Common myeloid progenitor, CD34-positive (primary cell): Measurements from ENCODE around the gene DLX2.
"Not testable (repeated sequence)": the region's sequence is repeated elsewhere in the genome, so short reads cannot be mapped to it uniquely, and the experiment has no call there.

Experiments
- CTCF ChIA-PET: fragments of 350-600 bp; sonication (Branson Sonifier 250); formaldehyde crosslinking; loops from one replicate; lab custom pipeline; 2021; ENCODE audit warnings: antibody characterized with exemption; lab: Charles Lee
- POLR2A ChIA-PET: fragments of 350-600 bp; sonication (Branson Sonifier 250); formaldehyde crosslinking; loops from one replicate; lab custom pipeline; 2021; ENCODE audit warnings: antibody characterized with exemption; lab: Charles Lee
- DNase-seq, 3 donors: peaks; one replicate each; pipeline versions ENCODE4 v3.0.0 to v3.0.0-alpha.2; 2013
- H3K27ac ChIP-seq, 2 experiments: 1 replicate in 1 of 2; 2 replicates in 1 of 2; pipeline ENCODE4 v1.7.0; 2013; ENCODE audit warnings: inconsistent platforms in 2 of 2, low read length in 2 of 2, mild to moderate bottlenecking in 2 of 2, low read depth in 1 of 2, moderate library complexity in 1 of 2; ENCODE audit not compliant: severe bottlenecking in 2 of 2, insufficient read depth in 1 of 2, poor library complexity in 1 of 2
- H3K27me3 ChIP-seq, 5 experiments: replicated peaks in 2 of 5; 1 replicate in 3 of 5; 2 replicates in 2 of 5; pipeline versions ENCODE4 v1.6.1 to v1.7.0; 2013; ENCODE audit warnings: low read length in 4 of 5, mild to moderate bottlenecking in 2 of 5, moderate library complexity in 2 of 5, inconsistent platforms in 1 of 5; ENCODE audit not compliant: insufficient read depth in 5 of 5, control insufficient read depth in 4 of 5
- H3K36me3 ChIP-seq, 4 experiments: 1 replicate in 2 of 4; 2 replicates in 2 of 4; pipeline versions ENCODE4 v1.6.1 to v1.7.0; 2013; ENCODE audit warnings: low read length in 3 of 4, control low read depth in 1 of 4, mild to moderate bottlenecking in 1 of 4; ENCODE audit not compliant: control insufficient read depth in 4 of 4, insufficient read depth in 4 of 4
- H3K4me1 ChIP-seq, 4 experiments: 1 replicate in 3 of 4; 2 replicates in 1 of 4; pipeline versions ENCODE4 v1.6.1 to v1.7.1; 2013; ENCODE audit warnings: low read length in 3 of 4, mild to moderate bottlenecking in 3 of 4, control low read depth in 1 of 4, inconsistent platforms in 1 of 4, moderate library complexity in 1 of 4; ENCODE audit not compliant: control insufficient read depth in 4 of 4, insufficient read depth in 4 of 4; ENCODE audit errors: control extremely low read depth in 1 of 4
- H3K4me3 ChIP-seq, 7 experiments: 1 replicate in 4 of 7; 2 replicates in 3 of 7; pipeline versions ENCODE4 v1.5.1 to v1.7.0; 2013; ENCODE audit warnings: mild to moderate bottlenecking in 7 of 7, low read length in 6 of 7, moderate library complexity in 6 of 7, inconsistent platforms in 2 of 7, low read depth in 2 of 7, control low read depth in 1 of 7; ENCODE audit not compliant: insufficient read depth in 4 of 7, control insufficient read depth in 1 of 7; ENCODE audit errors: extremely low read depth in 1 of 7
- H3K9me3 ChIP-seq, 5 experiments: 1 replicate in 4 of 5; 2 replicates in 1 of 5; pipeline versions ENCODE4 v1.6.1 to v1.7.1; 2013; ENCODE audit warnings: low read length in 4 of 5, mild to moderate bottlenecking in 2 of 5, inconsistent platforms in 1 of 5, low read depth in 1 of 5, moderate library complexity in 1 of 5; ENCODE audit not compliant: control insufficient read depth in 4 of 5, insufficient read depth in 2 of 5; ENCODE audit errors: control extremely low read depth in 1 of 5
- WGBS: methylation state at CpG from one replicate; pipeline ENCODE4 v1.1.5; 2013; ENCODE audit not compliant: insufficient coverage; 5-methylcytosine and 5-hydroxymethylcytosine counted together

The DLX2 gene

DNA sequence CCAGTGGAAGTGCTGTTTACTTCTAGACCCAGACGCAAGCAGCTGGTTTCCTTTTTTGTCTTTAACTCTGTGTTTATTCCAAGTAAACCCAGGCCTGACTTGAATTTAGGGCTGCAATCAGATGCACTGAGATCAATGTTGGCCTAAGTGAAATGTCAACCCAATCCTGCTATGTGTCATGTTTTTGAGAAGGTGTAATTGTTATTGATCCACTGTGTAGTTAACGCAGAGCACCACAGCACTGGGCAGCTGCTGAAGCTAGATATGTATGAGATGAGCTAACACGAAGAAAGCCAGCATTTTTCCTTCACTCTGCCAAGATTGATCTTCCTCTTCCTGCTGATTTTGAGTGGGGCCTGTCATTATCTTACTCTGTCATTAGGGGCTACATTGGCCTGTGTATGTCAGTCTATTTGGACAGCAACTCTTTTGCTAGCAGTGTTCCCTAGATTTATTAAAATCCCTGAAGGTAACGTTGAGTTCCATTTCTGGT, 36.3 kb downstream of the DLX2 start:
- CTCF ChIA-PET: no interaction called here
- 100% methylated on average over 4 of the region's 4 CpGs for WGBS

GRCh38 chr2:172065111-172065510, 37.6 kb downstream of the DLX2 start:
- no peaks in the 10 kb centered on the region for H3K9me3 ChIP-seq
- H3K27ac ChIP-seq: no peak overlapping the region
- WGBS: 100% methylated on average over 2 of the region's 4 CpGs
- POLR2A ChIA-PET: no interaction called here
- H3K4me1 ChIP-seq: no peaks in the 10 kb centered on the region
- no peaks in the 10 kb centered on the region for H3K27me3 ChIP-seq
- CTCF ChIA-PET: no interaction called here
- no peak for DNase-seq
- H3K36me3 ChIP-seq: peaks cover 0 to 11% (median 2%) of the 10 kb centered on the region in 4 experiments
- H3K4me3 ChIP-seq: no peak overlapping the region

More for the DNA sequence above, 36.3 kb downstream of the DLX2 start:
- Histone ChIP-seq H3K27ac (no peak overlapping the region), H3K4me1 (no peaks in the 10 kb centered on the region), H3K9me3 (no peaks in the 10 kb centered on the region), H3K27me3 (no peaks in the 10 kb centered on the region), H3K36me3 (peaks cover 0 to 11% (median 2%) of the 10 kb centered on the region in 4 experiments), H3K4me3 (no peak overlapping the region)
- POLR2A ChIA-PET: no interaction called here
- DNase-seq: no peak

- Histone ChIP-seq H3K36me3 (peaks cover 0 to 8% (median 2%) of the 10 kb centered on the region in 4 experiments), H3K9me3 (no peaks in the 10 kb centered on the region), H3K4me3 (no peak overlapping the region), H3K4me1 (no peaks in the 10 kb centered on the region), H3K27me3 (no peaks in the 10 kb centered on the region), H3K27ac (no peak overlapping the region)
- 100% methylated on average over 4 of the region's 9 CpGs for WGBS
- ChIA-PET CTCF (interaction anchor here (0.6 to 3.0 kb wide), 4 partner anchors 10 to 15 kb away, joined by 3 to 8 read pairs (median 4); no protein-coding TSS in a partner anchor), POLR2A (no interaction called here)
- no peak for DNase-seq
These were observed 39.3 kb downstream of the DLX2 start for GRCh38 chr2:172063446-172063845.

DNA sequence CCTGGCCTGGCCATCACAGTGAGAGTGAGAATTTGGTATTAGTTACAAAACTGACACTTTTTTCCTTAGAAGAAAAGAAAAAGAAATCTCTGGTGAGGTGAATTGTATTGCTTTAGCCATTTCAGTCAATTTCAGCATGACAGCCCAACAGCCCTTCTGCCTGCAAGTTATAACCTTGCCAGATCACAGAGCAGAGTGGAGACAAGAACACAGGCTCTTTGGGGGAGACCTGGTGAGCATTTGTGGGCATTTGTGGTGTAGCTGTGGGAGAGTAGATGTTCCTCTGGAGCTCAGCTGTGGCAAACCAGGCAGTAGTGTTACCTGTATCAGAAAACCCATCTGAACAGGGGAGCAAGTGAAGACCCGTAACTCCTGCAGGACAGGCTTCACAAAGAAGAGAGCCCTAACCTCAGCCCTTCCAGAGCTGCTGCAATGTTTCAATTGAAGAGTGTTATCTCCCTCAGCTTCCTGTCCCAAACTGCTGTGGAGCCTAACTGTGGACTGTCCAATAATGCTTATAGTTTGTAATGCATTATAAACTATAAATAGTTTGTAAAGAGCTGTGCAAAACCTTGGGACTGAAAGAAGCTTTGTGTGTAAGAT, 40.2 kb downstream of the DLX2 start:
- no peak for DNase-seq
- Histone ChIP-seq H3K27me3 (no peaks in the 10 kb centered on the region), H3K4me3 (no peak overlapping the region), H3K36me3 (peaks cover 0 to 8% (median 2%) of the 10 kb centered on the region in 4 experiments), H3K27ac (no peak overlapping the region), H3K9me3 (no peaks in the 10 kb centered on the region), H3K4me1 (no peaks in the 10 kb centered on the region)
- ChIA-PET POLR2A (no interaction called here), CTCF (interaction anchor here (1.0 to 3.0 kb wide), 3 partner anchors 10 to 12 kb away, joined by 3 to 8 read pairs (median 5); no protein-coding TSS in a partner anchor)
- WGBS: no CpG with 5 or more reads among the region's 1 CpG

DNA sequence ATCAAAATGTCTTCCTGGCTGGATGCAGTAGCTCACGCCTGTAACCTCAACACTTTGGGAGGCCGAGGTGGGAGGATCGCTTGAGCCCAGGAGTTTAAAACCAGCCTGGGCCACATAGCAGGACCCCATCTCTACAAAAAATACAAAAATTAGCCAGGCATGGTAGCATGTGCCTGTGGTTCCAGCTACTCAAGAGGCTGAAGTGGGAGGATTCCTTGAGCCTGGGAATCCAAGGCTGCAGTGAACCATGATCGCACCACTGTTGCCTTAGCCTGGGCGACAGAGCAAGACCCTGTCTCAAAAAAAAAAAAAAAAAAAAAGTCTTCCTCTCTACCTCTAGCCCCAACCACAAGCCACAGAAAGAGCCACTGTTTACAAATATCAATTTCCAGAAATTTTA, 42.6 kb downstream of the DLX2 start:
- H3K4me3 ChIP-seq, H3K9me3 ChIP-seq, H3K27me3 ChIP-seq, H3K27ac ChIP-seq, DNase-seq, POLR2A ChIA-PET, H3K4me1 ChIP-seq, H3K36me3 ChIP-seq: not testable (repeated sequence)
- 92% methylated on average over 2 of the region's 5 CpGs for WGBS
- CTCF ChIA-PET: interaction anchor here (1.1 to 2.0 kb wide), 3 partner anchors 10 to 16 kb away, joined by 3 to 4 read pairs (median 4); no protein-coding TSS in a partner anchor

DNA sequence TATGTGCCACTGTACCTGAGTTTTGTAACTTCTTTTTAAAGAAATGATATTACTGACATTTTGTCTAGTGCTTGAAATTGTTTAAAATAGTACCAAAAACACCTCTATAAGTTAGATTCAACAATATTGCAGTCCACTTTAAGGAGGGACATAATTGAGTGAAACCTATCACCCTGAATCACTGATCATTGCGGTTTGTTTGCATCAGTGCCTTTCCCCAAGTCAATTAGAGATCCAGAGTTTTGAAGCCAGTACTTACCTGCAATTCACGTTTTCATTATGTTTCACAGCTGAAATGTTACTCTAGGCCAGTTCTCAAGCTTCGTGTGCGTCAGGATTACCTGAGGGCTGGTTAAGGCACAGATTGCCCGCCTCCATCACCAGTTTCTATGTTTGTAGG, 44.0 kb downstream of the DLX2 start:
- CTCF ChIA-PET: interaction anchor here (2.2 kb wide), 1 partner anchor 21 kb away, joined by 10 read pairs; no protein-coding TSS in a partner anchor
- Histone ChIP-seq H3K9me3 (no peaks in the 10 kb centered on the region), H3K4me1 (no peaks in the 10 kb centered on the region), H3K27me3 (no peaks in the 10 kb centered on the region), H3K27ac (no peak overlapping the region), H3K4me3 (no peak overlapping the region), H3K36me3 (peaks cover 0 to 3% (median 0%) of the 10 kb centered on the region in 4 experiments)
- 100% methylated on average over 4 of the region's 5 CpGs for WGBS
- no peak for DNase-seq
- POLR2A ChIA-PET: interaction anchor here (1.5 kb wide), 1 partner anchor 19 kb away, joined by 3 read pairs; no protein-coding TSS in a partner anchor

DNA sequence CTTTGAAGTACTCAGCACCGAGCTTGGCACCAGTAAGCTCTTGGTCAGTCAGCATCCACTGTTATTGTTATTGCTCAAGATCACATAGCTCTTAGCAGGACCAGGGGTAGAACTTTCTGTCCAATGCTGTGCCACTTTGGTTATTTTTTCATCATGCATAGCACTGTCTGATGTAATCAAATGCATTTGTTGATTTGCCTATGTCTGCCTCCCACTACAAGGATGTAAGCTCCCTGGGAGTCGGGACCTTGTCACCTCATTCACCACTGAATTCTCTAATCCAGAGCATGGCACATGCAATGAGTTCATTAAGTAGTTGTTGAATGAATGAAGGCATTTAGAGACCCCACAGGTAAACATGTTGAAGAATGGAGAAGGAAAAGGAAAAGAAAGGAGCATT, 46.4 kb downstream of the DLX2 start:
- H3K9me3 ChIP-seq: no peaks in the 10 kb centered on the region
- DNase-seq: no peak
- ChIA-PET POLR2A (no interaction called here), CTCF (interaction anchor here (2.2 kb wide), 1 partner anchor 18 kb away, joined by 10 read pairs; no protein-coding TSS in a partner anchor)
- no peaks in the 10 kb centered on the region for H3K36me3 ChIP-seq
- H3K27ac ChIP-seq: no peak overlapping the region
- WGBS: 100% methylated on average over 1 of the region's 2 CpGs
- H3K4me3 ChIP-seq: no peak overlapping the region
- H3K4me1 ChIP-seq: peaks cover 0 to 11% (median 3%) of the 10 kb centered on the region in 4 experiments
- H3K27me3 ChIP-seq: no peaks in the 10 kb centered on the region
